Activated CD4-positive, alpha-beta T cell treated with anti-CD3 and anti-CD28 coated beads, Interleukin-2, amount 50 U/mL, for 24 hours (primary cell): Measurements from ENCODE around the gene TIMM22.

ENCODE experiments used
- DNase-seq, 2 donors: peaks; one replicate each; pipeline ENCODE4 v3.0.0-alpha.2; 2020; ENCODE audit warnings: low read depth in 1 of 2, low spot score in 1 of 2

TIMM22 gene

DNA sequence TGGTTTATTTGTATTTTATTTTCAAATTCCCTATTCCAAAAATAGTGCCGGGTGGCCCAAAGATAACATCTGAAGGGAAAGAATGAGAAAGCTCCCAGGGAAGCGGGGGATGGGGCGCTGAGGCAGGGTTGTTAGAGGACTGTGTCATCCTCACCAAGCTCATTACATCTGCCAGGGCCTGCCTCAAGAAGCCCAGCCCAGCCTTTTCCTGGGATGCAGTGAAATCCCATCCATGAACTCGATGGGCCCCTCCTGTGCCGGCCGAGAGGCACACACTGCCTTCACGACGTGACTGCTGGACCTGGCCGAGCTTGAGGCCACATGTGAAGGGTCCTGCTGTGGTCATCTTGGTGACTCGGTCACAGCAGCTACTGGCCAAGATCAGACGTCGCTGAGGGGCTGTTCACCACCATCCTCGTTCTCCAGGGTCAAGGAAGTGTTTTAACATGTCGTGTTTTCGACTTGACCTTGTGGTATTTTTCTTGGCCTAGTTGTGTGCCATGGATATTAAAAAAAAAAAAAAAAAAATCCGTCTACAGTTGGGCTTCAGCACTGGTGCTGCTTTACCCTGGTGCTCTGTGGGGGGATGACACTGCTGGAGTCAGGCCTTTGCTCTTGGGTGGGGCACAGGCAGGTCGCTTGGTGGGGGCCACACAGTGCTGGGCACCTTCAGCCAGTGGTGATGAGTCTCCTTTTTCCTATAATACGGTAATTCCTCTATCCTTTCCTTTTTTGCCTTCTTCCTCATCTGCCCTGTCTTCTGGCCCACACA is 4.9 kb downstream of the TIMM22 start:
- DNase-seq = no peak

GRCh38 chr17:1002412-1002753 is 5.5 kb downstream of the TIMM22 start:
- no peak for DNase-seq

- no peak for DNase-seq
Measured at GRCh38 chr17:1002771-1003555, 6.0 kb downstream of the TIMM22 start.

- DNase-seq = no peak
Measured at GRCh38 chr17:1003633-1003971, 6.7 kb downstream of the TIMM22 start.

- DNase-seq = no peak
Measured at GRCh38 chr17:1003972-1004768, 7.2 kb downstream of the TIMM22 start.

DNA sequence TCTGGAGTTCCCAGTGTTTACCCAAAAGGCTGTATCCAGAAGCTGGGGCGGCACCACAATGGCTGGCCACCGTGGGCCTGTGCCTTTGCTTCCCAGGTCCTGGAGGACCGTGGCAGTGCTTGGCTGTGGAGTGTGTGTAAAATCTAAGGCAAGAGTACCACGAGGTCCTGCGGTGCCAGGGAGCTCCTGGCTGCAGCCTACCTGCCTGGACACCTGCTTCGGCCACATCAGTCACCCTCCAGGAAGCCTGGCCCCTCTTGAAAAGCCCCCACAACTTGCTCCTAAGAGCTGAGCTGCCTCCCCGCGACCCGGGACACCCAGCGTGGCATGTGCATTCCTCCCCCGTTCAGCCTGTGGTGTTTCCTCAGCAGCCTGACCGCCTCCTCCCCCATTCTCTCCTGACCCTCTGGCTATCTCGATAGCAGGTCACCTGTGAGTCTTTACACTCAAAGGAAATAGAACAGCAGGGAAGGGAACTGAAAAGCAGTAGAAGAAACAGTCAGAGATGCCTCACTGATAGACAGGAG is 7.9 kb downstream of the TIMM22 start:
- no peak for DNase-seq

DNA sequence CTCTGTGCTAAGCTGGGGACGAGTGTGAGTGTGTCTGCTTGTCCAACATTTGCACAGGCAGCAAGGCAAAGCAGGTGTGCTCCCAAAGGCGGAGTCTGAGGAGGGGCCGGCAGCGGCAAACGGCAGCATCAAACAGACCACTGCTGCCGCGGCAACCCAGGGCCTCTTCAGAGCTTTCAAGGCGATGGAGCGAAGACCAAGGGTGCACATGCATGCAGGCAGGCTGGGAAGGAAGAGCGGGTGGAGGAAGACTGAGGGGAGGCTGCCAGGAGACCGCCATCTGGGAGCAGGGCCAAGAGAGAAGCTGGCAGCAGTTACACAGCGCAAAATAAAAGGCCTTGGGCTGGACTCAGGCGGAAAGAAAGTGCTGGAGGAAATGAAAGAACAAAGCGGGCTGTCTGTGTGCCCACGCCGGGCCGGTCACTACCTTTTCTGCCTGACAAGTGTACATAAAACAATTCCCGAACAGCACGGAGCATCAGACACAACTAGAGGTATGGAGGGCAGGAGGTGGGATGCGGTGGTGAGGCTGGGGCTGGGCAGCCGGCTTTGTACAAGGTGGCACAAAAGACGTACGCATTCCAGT is 8.5 kb downstream of the TIMM22 start:
- no peak for DNase-seq

DNA sequence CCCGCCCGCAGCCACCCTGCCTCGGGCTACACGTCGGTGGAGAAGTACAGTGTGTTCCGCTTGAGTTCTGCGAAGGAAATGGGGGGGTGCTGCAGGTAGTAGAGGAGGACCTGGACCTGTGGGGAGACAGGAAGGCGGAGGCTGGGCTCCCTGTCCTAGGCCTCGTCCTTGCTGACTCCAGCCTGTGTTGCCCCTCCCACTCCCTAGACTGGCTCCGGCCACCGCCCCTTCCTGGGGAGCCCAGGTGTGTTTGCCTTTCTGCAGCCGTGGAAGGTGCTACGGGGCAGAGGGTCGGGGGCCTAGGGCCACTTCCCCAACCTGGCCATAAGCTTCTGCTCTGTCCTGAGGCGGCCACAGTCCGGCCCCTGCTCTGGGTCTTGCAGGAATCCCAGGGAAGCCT is 9.1 kb downstream of the TIMM22 start:
- no peak for DNase-seq

- DNase-seq = no peak
Measured at GRCh38 chr17:1007310-1008007, 10.5 kb downstream of the TIMM22 start.

DNA sequence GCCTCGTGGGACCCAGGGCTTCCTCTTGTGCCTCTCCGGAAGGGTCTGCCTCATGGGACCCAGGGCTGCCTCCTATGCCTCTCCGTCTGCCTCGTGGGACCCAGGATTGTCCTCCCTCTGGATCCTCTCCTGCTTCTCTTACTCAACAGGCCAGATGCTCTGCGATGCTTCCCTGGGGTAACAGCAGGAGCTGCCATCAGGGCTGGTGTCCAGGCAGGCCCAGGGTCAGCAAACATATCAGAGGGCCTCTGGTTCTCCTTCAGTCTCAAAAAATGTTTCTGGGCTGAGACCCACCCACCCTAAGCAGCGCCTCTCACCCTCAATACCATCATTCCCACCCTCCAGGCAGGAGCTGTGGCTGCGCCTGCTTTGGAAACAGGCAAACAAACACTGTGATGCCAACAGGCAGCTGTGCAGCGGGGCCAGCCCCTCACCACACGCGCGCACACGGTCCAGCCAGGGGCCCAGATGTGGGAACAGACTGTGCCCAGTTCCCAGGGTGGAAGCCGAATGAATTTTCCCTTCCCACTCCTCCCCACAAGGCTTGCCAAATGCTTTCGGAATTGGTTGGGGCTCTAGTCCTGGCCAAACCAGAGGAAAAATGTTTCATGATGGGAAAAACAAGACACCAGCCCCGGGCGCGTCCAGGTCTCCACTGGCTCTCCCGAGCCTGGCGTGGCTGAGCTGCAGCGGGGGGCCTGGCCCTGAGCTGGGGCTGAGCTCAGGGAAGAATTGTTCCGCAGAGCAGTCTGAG is 11.3 kb downstream of the TIMM22 start:
- no peak for DNase-seq

DNA sequence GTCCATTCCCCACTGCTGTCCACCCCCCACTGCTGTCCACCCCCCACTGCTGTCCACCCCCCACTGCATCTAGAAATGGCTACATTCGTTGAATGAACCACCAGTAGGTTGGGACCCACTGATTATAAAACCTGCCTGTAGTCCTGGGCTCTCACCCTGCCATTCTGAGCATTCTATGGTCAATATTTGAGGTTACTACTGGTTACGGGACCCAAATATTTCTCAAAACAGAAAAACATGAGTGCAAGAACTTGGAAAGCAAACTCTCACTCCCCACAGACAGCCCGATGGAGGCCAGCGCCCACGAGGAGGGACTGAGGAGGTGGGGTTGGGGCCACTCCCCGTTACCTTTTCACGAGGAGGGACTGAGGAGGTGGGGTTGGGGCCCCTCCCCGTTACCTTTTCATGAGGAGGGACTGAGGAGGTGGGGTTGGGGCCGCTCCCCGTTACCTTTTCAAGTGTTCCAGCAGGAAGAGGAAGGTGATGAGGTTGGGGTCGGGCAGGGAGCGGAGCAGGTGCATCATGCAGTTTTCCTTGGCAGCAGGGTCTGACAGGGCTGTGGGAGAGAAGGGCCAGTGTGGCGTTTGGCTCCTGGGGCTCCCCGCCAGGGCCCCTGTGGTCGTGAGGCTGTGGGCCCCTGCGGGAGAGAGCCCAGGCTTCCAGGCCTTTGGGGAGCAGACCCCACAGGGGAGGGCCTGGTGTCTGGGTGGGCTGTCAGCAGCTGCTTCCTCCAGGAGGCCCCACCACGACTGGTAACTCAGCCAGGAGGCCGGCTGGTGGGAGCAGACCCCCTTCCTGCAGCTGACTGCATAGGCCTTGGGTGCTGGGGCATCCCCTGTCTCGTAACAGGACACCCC is 12.5 kb downstream of the TIMM22 start:
- DNase-seq = no peak

GRCh38 chr17:1010086-1010450 is 13.1 kb downstream of the TIMM22 start:
- no peak for DNase-seq

DNA sequence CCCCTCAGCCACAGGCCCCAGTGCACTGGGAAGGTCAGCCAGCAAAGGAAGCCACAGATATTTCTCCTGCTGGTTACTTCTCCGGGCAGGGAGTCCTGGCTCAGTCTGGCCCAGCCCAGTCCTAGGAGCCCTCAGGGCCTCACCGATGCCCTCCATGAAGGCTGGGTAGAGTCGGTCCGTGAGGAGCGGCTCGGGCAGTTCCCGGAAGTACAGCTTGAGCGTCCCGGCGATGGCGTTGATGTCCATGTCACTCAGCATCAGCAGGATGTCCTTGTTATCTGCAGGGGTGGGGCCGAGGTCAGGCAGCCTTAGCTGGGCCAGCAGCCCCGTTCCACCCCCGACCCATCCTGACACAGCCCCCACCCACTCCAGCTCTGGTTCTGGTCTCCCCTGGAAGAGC is 13.7 kb downstream of the TIMM22 start:
- no peak for DNase-seq

GRCh38 chr17:1011138-1011537 is 14.2 kb downstream of the TIMM22 start:
- no peak for DNase-seq

DNA sequence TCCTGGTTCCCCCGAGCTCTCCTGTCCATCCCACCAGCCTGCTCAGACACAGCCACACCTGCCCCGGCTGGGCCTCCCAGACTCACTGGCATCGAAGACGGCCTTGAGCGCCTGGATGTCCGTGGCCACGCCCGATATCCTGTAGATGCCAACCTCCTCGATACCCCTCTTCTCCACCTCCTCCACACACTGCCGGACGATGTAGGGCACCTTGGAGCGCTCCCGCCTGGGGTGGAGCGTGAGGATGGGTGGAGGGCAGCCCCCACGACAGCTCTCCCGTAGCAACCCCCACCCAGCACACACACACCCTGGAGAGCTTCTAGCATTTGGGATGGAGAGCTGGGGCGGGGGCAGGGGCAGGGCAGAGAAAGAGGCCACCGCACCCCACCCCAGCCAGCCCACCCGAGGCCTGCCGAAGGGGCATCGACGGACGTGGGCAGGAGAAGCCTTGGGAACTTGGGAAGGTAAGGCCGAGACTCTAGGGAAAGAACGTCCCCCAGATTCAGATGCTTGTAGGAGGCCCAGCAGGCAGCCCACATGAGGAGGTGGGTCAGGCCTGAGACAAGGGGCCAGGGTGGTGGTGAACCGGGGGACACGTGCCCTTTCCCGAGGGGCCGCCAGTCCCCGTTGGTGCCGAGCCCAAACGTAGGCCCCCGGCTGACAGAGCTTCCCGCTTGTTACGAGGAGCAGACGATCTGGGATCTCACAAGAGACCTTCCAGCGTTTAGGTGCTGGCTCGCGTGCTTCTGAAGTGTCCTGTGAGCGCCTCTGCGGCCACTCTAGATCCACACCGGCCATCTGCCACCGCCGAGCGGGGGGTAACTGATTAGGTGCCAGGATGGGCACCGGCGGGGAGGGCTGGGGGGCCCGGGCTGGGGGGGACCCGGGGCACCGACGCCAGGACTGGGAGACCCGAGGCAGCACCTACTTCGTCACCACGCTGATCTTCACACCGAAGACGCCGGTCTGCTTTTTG is 15.1 kb downstream of the TIMM22 start:
- DNase-seq = no peak

DNA sequence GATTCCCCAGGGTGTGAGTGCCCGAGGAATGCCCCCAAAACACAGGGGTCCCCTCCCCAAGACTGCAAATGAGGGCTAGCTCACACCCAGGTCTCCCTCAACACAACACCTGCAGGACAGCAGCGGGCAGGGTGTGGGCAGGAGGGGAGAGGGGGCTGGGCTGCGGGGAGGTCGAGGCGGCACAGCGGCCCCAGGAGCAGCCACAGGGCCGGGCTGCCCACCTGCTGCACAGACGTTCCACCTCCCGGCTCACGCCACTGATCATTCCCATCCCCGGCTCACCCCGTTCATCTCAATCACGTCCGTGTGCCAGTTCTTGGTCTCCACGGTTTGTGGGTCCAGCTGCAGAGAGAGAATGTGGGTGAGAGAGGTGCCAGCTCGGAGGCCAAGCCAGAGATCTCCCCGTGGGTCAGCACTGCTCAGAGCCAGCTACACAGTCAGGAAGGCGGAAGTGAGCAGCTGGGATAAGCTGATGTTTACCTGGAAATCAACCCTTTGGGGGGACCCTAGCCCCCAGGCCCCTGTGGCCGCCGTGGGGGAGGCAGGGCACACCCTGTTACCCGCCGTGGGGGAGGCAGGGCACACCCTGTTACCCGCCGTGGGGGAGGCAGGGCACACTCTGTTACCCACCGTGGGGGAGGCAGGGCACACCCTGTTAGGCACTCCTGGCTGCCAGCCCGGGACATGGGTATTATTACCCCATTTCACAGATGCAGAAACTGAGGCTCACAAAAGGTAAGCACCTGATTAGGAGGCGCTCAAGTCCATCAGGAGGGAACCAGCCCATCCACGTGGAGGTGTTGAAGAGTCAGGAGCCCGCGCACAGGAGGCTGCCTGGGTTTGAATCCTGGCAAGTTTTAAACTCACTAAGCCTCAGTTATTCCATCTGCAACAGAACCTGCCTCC is 16.1 kb downstream of the TIMM22 start:
- DNase-seq = no peak

GRCh38 chr17:1013729-1014090 is 16.8 kb downstream of the TIMM22 start:
- no peak for DNase-seq
